ENCODE measurements around the gene NEO1. TPM values are rescaled to one million over a fixed set of nuclear protein-coding genes. Genes with fewer than 3 reads are reported as not detected.

NEO1 gene
- total and polyA plus RNA-seq, 9 of the 15 experiments (the other 6 are each of a cell fraction or from before 2014, with no cell fraction given) = 0.08 to 1.7 (median 0.48) TPM

GRCh38 chr15:73047882-73048281, 4.4 kb upstream of the NEO1 start:
- no peak overlapping the region for H3K4me2 ChIP-seq (ENCODE audit: insufficient read depth, low read length)
- no peak overlapping the region for H3K27ac ChIP-seq (ENCODE audit: extremely low read depth, low read depth, low read length)
- intact Hi-C loops (cut with micrococcal nuclease) (no loop called here), in situ Hi-C loops (cut with MboI) (no loop called here)
- no peaks in the 10 kb centered on the region for H3K9me1 ChIP-seq (ENCODE audit: control insufficient read depth, insufficient read depth, low read length)
- FAIRE-seq = no peak
- TF ChIP-seq ETV5 (CRISPR knock-in tag; IDR thresholded peaks at IDR 0.05; ENCODE audit: low read depth) (no peak), TCF7 (IDR thresholded peaks at IDR 0.05; ENCODE audit: borderline replicate concordance) (no peak), TAF1 (IDR thresholded peaks at IDR 0.05; ENCODE audit: control insufficient read depth, extremely low read depth, insufficient read depth, low read length, severe bottlenecking) (no peak), TEAD4 (IDR thresholded peaks at IDR 0.05; ENCODE audit: low read length) (no peak), TEAD4 (CRISPR knock-in tag; IDR thresholded peaks at IDR 0.05; ENCODE audit: borderline replicate concordance) (no peak), EHMT2 (IDR thresholded peaks at IDR 0.05) (no peak)
- TF ChIP-seq, protein P1, sequence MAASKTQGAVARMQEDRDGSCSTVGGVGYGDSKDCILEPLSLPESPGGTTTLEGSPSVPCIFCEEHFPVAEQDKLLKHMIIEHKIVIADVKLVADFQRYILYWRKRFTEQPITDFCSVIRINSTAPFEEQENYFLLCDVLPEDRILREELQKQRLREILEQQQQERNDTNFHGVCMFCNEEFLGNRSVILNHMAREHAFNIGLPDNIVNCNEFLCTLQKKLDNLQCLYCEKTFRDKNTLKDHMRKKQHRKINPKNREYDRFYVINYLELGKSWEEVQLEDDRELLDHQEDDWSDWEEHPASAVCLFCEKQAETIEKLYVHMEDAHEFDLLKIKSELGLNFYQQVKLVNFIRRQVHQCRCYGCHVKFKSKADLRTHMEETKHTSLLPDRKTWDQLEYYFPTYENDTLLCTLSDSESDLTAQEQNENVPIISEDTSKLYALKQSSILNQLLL (CRISPR knock-in tag; IDR thresholded peaks at IDR 0.05; ENCODE audit: borderline replicate concordance) = no peak
- H3K36me3 ChIP-seq (ENCODE audit: control insufficient read depth, insufficient read depth, low read length) = no peaks in the 10 kb centered on the region
- ChIA-PET CTCF (ENCODE audit: low intra/inter-chr PET ratio) (interaction anchor here (0.6 kb wide), 1 partner anchor 377 kb away, joined by 3 read pairs; no protein-coding TSS in a partner anchor), POLR2A (interaction anchor here (0.7 kb wide), 1 partner anchor 1347 kb away, joined by 3 read pairs; no protein-coding TSS in a partner anchor)
- BruUV-seq (replicated peaks) = no TSS peak
- H2AFZ ChIP-seq (ENCODE audit: low read depth, low read length) = no peak overlapping the region
- WGBS (ENCODE audit: insufficient coverage, low coverage, missing lambda C conversion rate) = 10% methylated on average over 6 of the region's 6 CpGs
- no peak for ATAC-seq
- H3K4me3 ChIP-seq = no peak overlapping the region
- DNase-seq (ENCODE audit: extremely low read depth in 1 of 4, low spot score in 3 of 4) = no peak
- no peaks in the 10 kb centered on the region for H3K9me3 ChIP-seq (replicated peaks; ENCODE audit: control insufficient read depth, insufficient read depth, low read depth, low read length)
- H3K9ac ChIP-seq (ENCODE audit: insufficient read depth in 1 of 2, low read depth in 2 of 2, low read length in 2 of 2) = no peak overlapping the region
- H3K79me2 ChIP-seq (ENCODE audit: control insufficient read depth, insufficient read depth, low read length) = no peaks in the 10 kb centered on the region
- no peaks in the 10 kb centered on the region for H4K20me1 ChIP-seq (replicated peaks; ENCODE audit: control insufficient read depth, insufficient read depth, low read length)
- peaks cover 4 to 15% of the 10 kb centered on the region in 2 experiments; a peak in 4 of 5 replicates for H3K4me1 ChIP-seq (replicated peaks in 1 of 2; ENCODE audit: control insufficient read depth in 2 of 2, insufficient read depth in 2 of 2, low read length in 2 of 2)
- peaks cover 6% of the 10 kb centered on the region in 2 experiments; a peak in 3 of 5 replicates for H3K27me3 ChIP-seq (ENCODE audit: control insufficient read depth in 2 of 2, insufficient read depth in 2 of 2, low read length in 2 of 2)
